Left colon (tissue), 2 donors: ENCODE results near the gene SLC4A5. TPM values are rescaled to one million over a fixed set of nuclear protein-coding genes. Genes with fewer than 3 reads are reported as not detected.
"Not testable (repeated sequence)": the region's sequence is repeated elsewhere in the genome, so short reads cannot be mapped to it uniquely, and the experiment has no call there.

Source experiments
- ATAC-seq: fragments of 200-7000 bp; cut with Tn5 transposase; one replicate; pipeline ENCODE4 v1.9.1; 2020; ENCODE audit warnings: mild to moderate bottlenecking, moderate library complexity
- DNase-seq, 2 donors: peaks; one replicate each; pipeline ENCODE4 v3.0.0-alpha.2; 2020
- intact Hi-C, 2 donors: fragments of 100-400 bp; cut with DNase I in 1 of 2; cut with micrococcal nuclease in 1 of 2; formaldehyde crosslinking; loops; one replicate each; pipeline versions ENCODE4 v1.11.2 to v1.14.0; 2022; cut with DNase I, micrococcal nuclease
- total RNA-seq, 2 donors: library from RNA; stranded (reverse); fragmentation: NEBNext Ultra II Directional; extraction: Animal tissue kit (Norgen Biotek cat#: 25700); gene quantifications; one replicate each; pipeline ENCODE4 v1.2.1, GENCODE V29; 2021
- donor health status: DM: no; HTN: no; CAD: no.
- donor health status: DM: yes; HTN: yes; CAD: no.

The SLC4A5 gene
- total RNA-seq, 2 donors from 2014 or later, result 1.4 to 2.2 TPM

GRCh38 chr2:74371421-74371820 is 28.2 kb upstream of the SLC4A5 start:
- no peak for ATAC-seq
- DNase-seq, result no peak
- intact Hi-C loops, result no loop called here

GRCh38 chr2:74369976-74370375 is 26.8 kb upstream of the SLC4A5 start:
- no peak for DNase-seq
- intact Hi-C loops, result no loop called here
- ATAC-seq, result no peak

GRCh38 chr2:74368499-74368898 is 25.3 kb upstream of the SLC4A5 start:
- DNase-seq (no peak), ATAC-seq (no peak)
- intact Hi-C loops, result no loop called here

GRCh38 chr2:74367789-74368188 is 24.6 kb upstream of the SLC4A5 start:
- intact Hi-C loops, result no loop called here
- ATAC-seq (no peak), DNase-seq (no peak)

GRCh38 chr2:74366036-74366435 is 22.8 kb upstream of the SLC4A5 start:
- ATAC-seq (no peak), DNase-seq (no peak)
- intact Hi-C loops, result no loop called here

- ATAC-seq (peak; percentile 41), DNase-seq (no peak)
- intact Hi-C loops, result no loop called here
These were observed 21.6 kb upstream of the SLC4A5 start for GRCh38 chr2:74364533-74365505.

GRCh38 chr2:74361327-74361726 is 18.1 kb upstream of the SLC4A5 start:
- DNase-seq, result no peak
- no peak for ATAC-seq
- intact Hi-C loops, result no loop called here

GRCh38 chr2:74357627-74358026 is 14.4 kb upstream of the SLC4A5 start:
- DNase-seq, result no peak
- intact Hi-C loops, result no loop called here

GRCh38 chr2:74349889-74350288 is 6.7 kb upstream of the SLC4A5 start:
- no peak for ATAC-seq

More at GRCh38 chr2:74357627-74358026, 14.4 kb upstream of the SLC4A5 start:
- no peak for ATAC-seq

GRCh38 chr2:74347742-74348141 is 4.5 kb upstream of the SLC4A5 start:
- no peak for DNase-seq
- intact Hi-C loops, result no loop called here
- no peak for ATAC-seq

More at GRCh38 chr2:74349889-74350288, 6.7 kb upstream of the SLC4A5 start:
- DNase-seq, result no peak
- intact Hi-C loops, result no loop called here

- intact Hi-C loops, result no loop called here
- DNase-seq, result no peak
- peak; percentile 53 for ATAC-seq
These were observed 4.1 kb upstream of the SLC4A5 start for GRCh38 chr2:74347303-74347702.

GRCh38 chr2:74345272-74345943 is 2.2 kb upstream of the SLC4A5 start:
- ATAC-seq (no peak), DNase-seq (no peak)
- intact Hi-C loops, result no loop called here

- intact Hi-C loops, result not testable (repeated sequence)
These were observed 7.0 kb downstream of the SLC4A5 start for GRCh38 chr2:74336227-74336626.

GRCh38 chr2:74334931-74335333 is 8.3 kb downstream of the SLC4A5 start:
- intact Hi-C loops, result no loop called here
- peak; percentile 97 for ATAC-seq
- peak; percentile 66 to 80 for DNase-seq

More at GRCh38 chr2:74336227-74336626, 7.0 kb downstream of the SLC4A5 start:
- ATAC-seq, DNase-seq: not testable (repeated sequence)

GRCh38 chr2:74333896-74334586 is 9.2 kb downstream of the SLC4A5 start:
- ATAC-seq, result no peak
- intact Hi-C loops, result no loop called here
- DNase-seq, result no peak

- ATAC-seq, result peak; percentile 70
- intact Hi-C loops, result no loop called here
- peak in 1 of 2 donors; percentile 34 for DNase-seq
These were observed 10.0 kb downstream of the SLC4A5 start for GRCh38 chr2:74333175-74333574.

GRCh38 chr2:74332550-74333174 is 10.6 kb downstream of the SLC4A5 start:
- DNase-seq (no peak), ATAC-seq (no peak)
- intact Hi-C loops, result no loop called here

GRCh38 chr2:74328573-74328972 is 14.6 kb downstream of the SLC4A5 start:
- DNase-seq (no peak), ATAC-seq (no peak)
- intact Hi-C loops, result loop anchor here in 1 of 2 donors (10.0 kb wide), 1 partner anchor 74 kb away; no protein-coding TSS in a partner anchor

GRCh38 chr2:74328074-74328473 is 15.1 kb downstream of the SLC4A5 start:
- DNase-seq (no peak), ATAC-seq (no peak)
- intact Hi-C loops, result loop anchor here in 1 of 2 donors (10.0 kb wide), 1 partner anchor 73 kb away; no protein-coding TSS in a partner anchor
